ENCODE measurements around the gene HDAC11. TPM values are rescaled to one million over a fixed set of nuclear protein-coding genes. Genes with fewer than 3 reads are reported as not detected.
"Not testable (repeated sequence)": the region's sequence is repeated elsewhere in the genome, so short reads cannot be mapped to it uniquely, and the experiment has no call there.

Gene HDAC11
- total RNA-seq = 4.6 TPM

GRCh38 chr3:13479582-13480339 lies at the start of gene HDAC11:
TSS of gene HDAC11 (plus strand) at chr3:13480306. CDS start at chr3:13480348, 42 bp downstream.
- DNase-seq (ENCODE audit: low spot score) = peak; percentile 99
- peak; percentile 93 for ATAC-seq

- not testable (repeated sequence) for ATAC-seq; DNase-seq (ENCODE audit: low spot score)
Observed at GRCh38 chr3:13430411-13430875, 49.7 kb upstream of the HDAC11 start.

- no peak for DNase-seq (ENCODE audit: low spot score)
- peak; percentile 73 for ATAC-seq
Observed at GRCh38 chr3:13432093-13432492, 48.0 kb upstream of the HDAC11 start.

- no peak for DNase-seq (ENCODE audit: low spot score)
- ATAC-seq = no peak
Observed at GRCh38 chr3:13433912-13434311, 46.2 kb upstream of the HDAC11 start.

- not testable (repeated sequence) for ATAC-seq
Observed at GRCh38 chr3:13436213-13436612, 43.9 kb upstream of the HDAC11 start.

GRCh38 chr3:13440204-13440817 lies 39.8 kb upstream of the HDAC11 start:
- ATAC-seq (no peak), DNase-seq (ENCODE audit: low spot score) (no peak)

More at GRCh38 chr3:13436213-13436612, 43.9 kb upstream of the HDAC11 start:
- not testable (repeated sequence) for DNase-seq (ENCODE audit: low spot score)

- ATAC-seq; DNase-seq (ENCODE audit: low spot score): not testable (repeated sequence)
Observed at GRCh38 chr3:13442882-13443281, 37.2 kb upstream of the HDAC11 start.

GRCh38 chr3:13451301-13451673 lies 28.8 kb upstream of the HDAC11 start:
- DNase-seq (ENCODE audit: low spot score) (no peak), ATAC-seq (peak; percentile 3)

- peak; percentile 70 for ATAC-seq
- peak; percentile 53 for DNase-seq (ENCODE audit: low spot score)
Observed at GRCh38 chr3:13452490-13453335, 27.4 kb upstream of the HDAC11 start.

- ATAC-seq (no peak), DNase-seq (ENCODE audit: low spot score) (no peak)
Observed at GRCh38 chr3:13455644-13456043, 24.5 kb upstream of the HDAC11 start.

GRCh38 chr3:13457593-13457992 lies 22.5 kb upstream of the HDAC11 start:
- no peak for DNase-seq (ENCODE audit: low spot score)
- no peak for ATAC-seq

- DNase-seq (ENCODE audit: low spot score) (no peak), ATAC-seq (no peak)
Observed at GRCh38 chr3:13459605-13460340, 20.3 kb upstream of the HDAC11 start.

- no peak for ATAC-seq
- no peak for DNase-seq (ENCODE audit: low spot score)
Observed at GRCh38 chr3:13460341-13460736, 19.8 kb upstream of the HDAC11 start.

GRCh38 chr3:13461169-13462124 lies 18.7 kb upstream of the HDAC11 start:
- ATAC-seq (peak; percentile 65), DNase-seq (ENCODE audit: low spot score) (no peak)

GRCh38 chr3:13462125-13462629 lies 17.9 kb upstream of the HDAC11 start:
- DNase-seq (ENCODE audit: low spot score) = no peak
- ATAC-seq = no peak

- no peak for DNase-seq (ENCODE audit: low spot score)
- ATAC-seq = no peak
Observed at GRCh38 chr3:13462822-13463221, 17.3 kb upstream of the HDAC11 start.

- no peak for DNase-seq (ENCODE audit: low spot score)
- ATAC-seq = no peak
Observed at GRCh38 chr3:13463618-13464400, 16.3 kb upstream of the HDAC11 start.

- DNase-seq (ENCODE audit: low spot score) (no peak), ATAC-seq (no peak)
Observed at GRCh38 chr3:13465236-13465873, 14.8 kb upstream of the HDAC11 start.

Measured in left lobe of liver (tissue), 2 donors.